Endothelial cell (in vitro differentiated cells): ENCODE measurements around the gene PIK3R1. TPM values are rescaled to one million over a fixed set of nuclear protein-coding genes. Genes with fewer than 3 reads are reported as not detected.

Source experiments
- DNase-seq: peaks from one replicate; pipeline ENCODE4 v3.0.0; 2021; ENCODE audit warnings: low spot score
- H3K27ac Mint-ChIP-seq: one replicate; pipeline ENCODE4 v1.8.0; 2021; ENCODE audit warnings: mixed read lengths, inconsistent platforms; ENCODE audit not compliant: unreplicated experiment
- H3K27me3 Mint-ChIP-seq: one replicate; pipeline ENCODE4 v1.8.0; 2021; ENCODE audit warnings: mild to moderate bottlenecking, moderate library complexity, mixed read lengths, inconsistent platforms; ENCODE audit not compliant: unreplicated experiment
- H3K36me3 Mint-ChIP-seq: one replicate; pipeline ENCODE4 v1.8.0; 2021; ENCODE audit warnings: mild to moderate bottlenecking, low read depth, mixed read lengths, inconsistent platforms; ENCODE audit not compliant: unreplicated experiment
- H3K4me1 Mint-ChIP-seq: one replicate; pipeline ENCODE4 v1.8.0; 2021; ENCODE audit warnings: mild to moderate bottlenecking, mixed read lengths, inconsistent platforms; ENCODE audit not compliant: unreplicated experiment
- H3K4me3 Mint-ChIP-seq: one replicate; pipeline ENCODE4 v1.8.0; 2021; ENCODE audit warnings: mild to moderate bottlenecking, mixed read lengths, inconsistent platforms; ENCODE audit not compliant: unreplicated experiment
- H3K9me3 Mint-ChIP-seq: one replicate; pipeline ENCODE4 v1.8.0; 2021; ENCODE audit warnings: mixed read lengths, inconsistent platforms; ENCODE audit not compliant: unreplicated experiment
- CTCF ChIP-seq: fragments of 200-600 bp; sonication (generic); IDR thresholded peaks from one replicate; pipeline ENCODE4 v1.5.0; 2021; ENCODE audit warnings: antibody characterized with exemption; ENCODE audit not compliant: unreplicated experiment
- total RNA-seq: library from RNA; stranded (reverse); fragmentation: NEBNext Ultra II Directional; extraction: Animal tissue kit (Norgen Biotek cat#: 25700); gene quantifications from one replicate; pipeline ENCODE4 v1.2.1, GENCODE V29; 2021; ENCODE audit not compliant: unreplicated experiment

Gene PIK3R1
- total RNA-seq, 1 donor from 2014 or later: 37.1 TPM

GRCh38 chr5:68187268-68188055, 28.1 kb upstream of the PIK3R1 start:
- H3K27ac Mint-ChIP-seq: no peak overlapping the region
- peaks cover 6% of the 10 kb centered on the region for H3K4me1 Mint-ChIP-seq
- H3K36me3 Mint-ChIP-seq: no peaks in the 10 kb centered on the region
- no peaks in the 10 kb centered on the region for H3K9me3 Mint-ChIP-seq
- TF ChIP-seq CTCF: no peak
- peaks cover 2% of the 10 kb centered on the region for H3K27me3 Mint-ChIP-seq
- no peak overlapping the region for H3K4me3 Mint-ChIP-seq
- DNase-seq: peak; percentile 46

- Mint-ChIP-seq H3K27ac (no peak overlapping the region), H3K4me1 (peaks cover 12% of the 10 kb centered on the region), H3K36me3 (no peaks in the 10 kb centered on the region), H3K27me3 (peaks cover 2% of the 10 kb centered on the region), H3K9me3 (no peaks in the 10 kb centered on the region), H3K4me3 (no peak overlapping the region)
- TF ChIP-seq CTCF: no peak
- DNase-seq: no peak
Measured at GRCh38 chr5:68189171-68189570, 26.4 kb upstream of the PIK3R1 start.

- no peaks in the 10 kb centered on the region for H3K36me3 Mint-ChIP-seq
- H3K4me3 Mint-ChIP-seq: no peak overlapping the region
- peaks cover 15% of the 10 kb centered on the region for H3K4me1 Mint-ChIP-seq
- H3K9me3 Mint-ChIP-seq: no peaks in the 10 kb centered on the region
- DNase-seq: no peak
- no peak overlapping the region for H3K27ac Mint-ChIP-seq
- H3K27me3 Mint-ChIP-seq: peaks cover 2% of the 10 kb centered on the region
- TF ChIP-seq CTCF: no peak
Measured at GRCh38 chr5:68189613-68190012, 25.9 kb upstream of the PIK3R1 start.

GRCh38 chr5:68190619-68191018, 24.9 kb upstream of the PIK3R1 start:
- Mint-ChIP-seq H3K4me3 (no peak overlapping the region), H3K27me3 (peaks cover 2% of the 10 kb centered on the region), H3K9me3 (no peaks in the 10 kb centered on the region), H3K4me1 (peaks cover 15% of the 10 kb centered on the region), H3K36me3 (no peaks in the 10 kb centered on the region), H3K27ac (no peak overlapping the region)
- DNase-seq: no peak
- TF ChIP-seq CTCF: no peak

GRCh38 chr5:68191083-68191791, 24.3 kb upstream of the PIK3R1 start:
- TF ChIP-seq CTCF: no peak
- no peak for DNase-seq
- Mint-ChIP-seq H3K27me3 (peaks cover 2% of the 10 kb centered on the region), H3K9me3 (no peaks in the 10 kb centered on the region), H3K4me3 (no peak overlapping the region), H3K36me3 (no peaks in the 10 kb centered on the region), H3K27ac (no peak overlapping the region), H3K4me1 (peaks cover 15% of the 10 kb centered on the region)
